Nephron progenitor cell (in vitro differentiated cells): ENCODE data around the gene ST14.
A peak's percentile ranks its signal among the peaks of the same experiment; 100 is the strongest.

Experiments used
- DNase-seq: peaks from one replicate; pipeline ENCODE4 v3.0.0; 2021
- H3K27ac Mint-ChIP-seq: 2 replicates; pipeline ENCODE4 v1.8.0; 2021; ENCODE audit warnings: mild to moderate bottlenecking, moderate library complexity, mixed read lengths
- H3K27me3 Mint-ChIP-seq: 2 replicates; pipeline ENCODE4 v1.8.0; 2021; ENCODE audit warnings: mild to moderate bottlenecking, low read depth, mixed read lengths; ENCODE audit not compliant: poor library complexity
- H3K36me3 Mint-ChIP-seq: 2 replicates; pipeline ENCODE4 v1.8.0; 2021; ENCODE audit warnings: low read depth, mixed read lengths
- H3K4me1 Mint-ChIP-seq: 2 replicates; pipeline ENCODE4 v1.8.0; 2021; ENCODE audit warnings: mixed read lengths
- H3K4me3 Mint-ChIP-seq: 2 replicates; pipeline ENCODE4 v1.8.0; 2021; ENCODE audit warnings: mild to moderate bottlenecking, moderate library complexity, mixed read lengths
- H3K9me3 Mint-ChIP-seq: 2 replicates; pipeline ENCODE4 v1.8.0; 2021; ENCODE audit warnings: mild to moderate bottlenecking, moderate library complexity, mixed read lengths
- CTCF ChIP-seq: fragments of 200-600 bp; sonication (generic); IDR thresholded peaks from 2 replicates; pipeline ENCODE4 v1.5.0; 2021; ENCODE audit warnings: antibody characterized with exemption

Gene ST14

DNA sequence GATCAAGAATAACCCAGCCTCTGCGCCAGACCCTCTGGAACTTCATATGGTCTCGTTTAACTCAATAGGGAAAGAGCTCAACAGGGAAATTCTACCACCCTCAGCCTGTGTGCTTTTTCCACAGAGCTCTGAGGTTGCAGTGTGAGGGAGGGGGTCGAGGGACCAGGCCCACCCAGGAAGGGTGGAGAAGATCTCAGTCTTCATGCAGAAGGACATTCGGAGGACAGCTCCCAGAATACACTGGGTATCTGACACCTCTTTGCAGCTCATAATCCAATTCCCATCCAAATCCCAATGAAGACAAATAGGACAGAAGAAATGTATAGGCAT lies 56.6 kb downstream of the ST14 start:
- Mint-ChIP-seq H3K4me1 (peaks cover 22% of the 10 kb centered on the region), H3K4me3 (no peak overlapping the region), H3K27me3 (peaks cover 14% of the 10 kb centered on the region), H3K27ac (no peak overlapping the region), H3K9me3 (no peaks in the 10 kb centered on the region), H3K36me3 (no peaks in the 10 kb centered on the region)
- no peak for DNase-seq
- TF ChIP-seq CTCF, result no peak

DNA sequence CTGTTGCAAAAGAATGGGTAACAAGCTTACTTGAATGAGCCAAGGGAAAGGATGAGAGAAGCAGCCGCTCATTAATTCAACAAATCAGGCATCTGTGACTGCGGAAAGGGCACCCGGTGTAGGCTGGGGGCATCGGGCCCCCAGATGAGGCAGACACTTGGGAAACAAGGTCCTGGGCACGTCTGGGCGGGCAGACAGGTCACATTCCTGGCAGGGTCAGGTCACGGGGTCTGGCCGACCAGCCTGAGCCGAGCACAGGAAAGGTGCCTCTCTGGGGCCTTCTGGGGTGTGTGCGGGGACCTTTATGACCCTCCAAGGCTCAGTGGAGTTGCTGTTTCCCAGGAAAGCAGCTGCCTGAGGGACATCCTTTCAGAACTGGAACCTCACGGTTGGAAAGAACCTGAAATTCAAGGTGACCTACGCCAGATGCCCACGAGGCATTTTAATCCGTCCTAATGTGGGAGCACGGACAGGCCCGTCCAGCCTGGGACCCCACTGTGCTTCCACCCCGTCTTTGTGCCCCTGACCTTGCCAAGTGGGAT lies 57.1 kb downstream of the ST14 start:
- H3K36me3 Mint-ChIP-seq, result no peaks in the 10 kb centered on the region
- H3K9me3 Mint-ChIP-seq, result no peaks in the 10 kb centered on the region
- no peak for TF ChIP-seq CTCF
- peak overlapping the region; percentile 75 for H3K27ac Mint-ChIP-seq
- H3K4me3 Mint-ChIP-seq, result peak overlapping the region; percentile 40
- H3K27me3 Mint-ChIP-seq, result peaks cover 11% of the 10 kb centered on the region
- peak; percentile 50 for DNase-seq
- peaks cover 22% of the 10 kb centered on the region for H3K4me1 Mint-ChIP-seq

- Mint-ChIP-seq H3K27ac (peak overlapping the region; percentile 75), H3K9me3 (no peaks in the 10 kb centered on the region), H3K36me3 (peaks cover 2% of the 10 kb centered on the region)
Observed at GRCh38 chr11:130217133-130218031, 57.8 kb downstream of the ST14 start.

GRCh38 chr11:130218501-130219070 lies 59.0 kb downstream of the ST14 start:
- TF ChIP-seq CTCF, result no peak
- DNase-seq, result no peak
- Mint-ChIP-seq H3K4me3 (no peak overlapping the region), H3K36me3 (peaks cover 14% of the 10 kb centered on the region), H3K27ac (no peak overlapping the region), H3K4me1 (peaks cover 22% of the 10 kb centered on the region), H3K9me3 (no peaks in the 10 kb centered on the region), H3K27me3 (peaks cover 4% of the 10 kb centered on the region)

More at GRCh38 chr11:130217133-130218031, 57.8 kb downstream of the ST14 start:
- DNase-seq, result no peak
- peak overlapping the region; percentile 40 for H3K4me3 Mint-ChIP-seq
- TF ChIP-seq CTCF, result no peak
- peaks cover 22% of the 10 kb centered on the region for H3K4me1 Mint-ChIP-seq
- peaks cover 7% of the 10 kb centered on the region for H3K27me3 Mint-ChIP-seq

- DNase-seq, result no peak
- Mint-ChIP-seq H3K4me1 (peaks cover 22% of the 10 kb centered on the region), H3K27ac (no peak overlapping the region), H3K27me3 (peaks cover 4% of the 10 kb centered on the region), H3K4me3 (no peak overlapping the region), H3K9me3 (no peaks in the 10 kb centered on the region), H3K36me3 (peaks cover 19% of the 10 kb centered on the region)
- no peak for TF ChIP-seq CTCF
Observed at GRCh38 chr11:130219148-130219547, 59.6 kb downstream of the ST14 start.
